HepG2 (cell line): Measurements from ENCODE around the gene RSPH9. TPM values are rescaled to one million over a fixed set of nuclear protein-coding genes. Genes with fewer than 3 reads are reported as not detected.
A peak's percentile ranks its signal among the peaks of the same experiment; 100 is the strongest.

Source experiments
- AKAP8 ChIP-seq: sonication (generic); formaldehyde crosslinking; IDR thresholded peaks from 2 replicates; pipeline ENCODE4 v1.5.1; 2020; ENCODE audit warnings: mild to moderate bottlenecking, missing genetic modification reagents
- HMGA1 ChIP-seq: sonication (generic); formaldehyde crosslinking; conservative IDR thresholded peaks from 2 replicates; pipeline ENCODE4 v1.4.0; 2020; ENCODE audit warnings: missing genetic modification reagents
- HNRNPLL ChIP-seq: fragments of 200-400 bp; formaldehyde crosslinking; IDR thresholded peaks from 2 replicates; pipeline ENCODE4 v1.6.1; 2017; ENCODE audit warnings: mild to moderate bottlenecking, low read depth, low read length; ENCODE audit not compliant: poor library complexity, severe bottlenecking
- JUNB ChIP-seq: sonication (generic); formaldehyde crosslinking; IDR thresholded peaks from 2 replicates; pipeline ENCODE4 v1.8.0; 2022; ENCODE audit warnings: missing genetic modification reagents, mild to moderate bottlenecking, borderline replicate concordance
- MYNN ChIP-seq: sonication (generic); formaldehyde crosslinking; IDR thresholded peaks from 2 replicates; pipeline ENCODE4 v1.4.0; 2020; ENCODE audit warnings: mild to moderate bottlenecking, low read depth, missing genetic modification reagents
- NR1H2 ChIP-seq: sonication (generic); formaldehyde crosslinking; IDR thresholded peaks from 2 replicates; pipeline ENCODE4 v1.8.1; 2022; ENCODE audit warnings: low read depth, missing genetic modification reagents, borderline replicate concordance
- SIN3B ChIP-seq: fragments of 150-350 bp; IDR thresholded peaks from 2 replicates; pipeline ENCODE4 v1.6.1; 2014; ENCODE audit warnings: low read length
- TBL1XR1 ChIP-seq: fragments of 150-350 bp; IDR thresholded peaks from 2 replicates; pipeline ENCODE4 v1.6.1; 2014; ENCODE audit warnings: borderline replicate concordance, low read length; ENCODE audit not compliant: partially characterized antibody
- WIZ ChIP-seq: sonication (generic); formaldehyde crosslinking; IDR thresholded peaks from 2 replicates; pipeline ENCODE4 v1.5.1; 2020; ENCODE audit warnings: mild to moderate bottlenecking, missing genetic modification reagents
- ZFYVE20 ChIP-seq: sonication (generic); formaldehyde crosslinking; IDR thresholded peaks from 2 replicates; pipeline ENCODE4 v1.8.0; 2023; ENCODE audit warnings: low read depth, mild to moderate bottlenecking, moderate library complexity, missing genetic modification reagents, borderline replicate concordance
- ZNF235 ChIP-seq: sonication (generic); formaldehyde crosslinking; IDR thresholded peaks from 2 replicates; pipeline ENCODE4 v1.8.1; 2023; ENCODE audit warnings: mild to moderate bottlenecking, missing genetic modification reagents, borderline replicate concordance
- ZNF577 ChIP-seq: sonication (generic); formaldehyde crosslinking; IDR thresholded peaks from 2 replicates; pipeline ENCODE4 v1.4.0; 2020; ENCODE audit warnings: mild to moderate bottlenecking, low read depth, missing genetic modification reagents, borderline replicate concordance
- ZNF782 ChIP-seq: sonication (generic); formaldehyde crosslinking; IDR thresholded peaks from 2 replicates; pipeline ENCODE4 v1.4.0; 2020; ENCODE audit warnings: missing genetic modification reagents, mild to moderate bottlenecking, borderline replicate concordance
- polyA plus RNA-seq, 8 experiments: library from polyadenylated mRNA; depleted of rRNA in 3 of 8; stranded (reverse) in 7 of 8; unstranded in 1 of 8; fragments of >200 nt; fragmentation: Illumina TruSeq in 4 of 8; extraction: Trizol in 4 of 8; gene quantifications; 2 replicates each; pipeline versions ENCODE4 v1.2.1 to v1.2.3, GENCODE V29; 2011 to 2016; ENCODE audit warnings: low read depth in 4 of 8, missing spikeins in 1 of 8, mixed read lengths in 1 of 8; ENCODE audit not compliant: insufficient read depth in 1 of 8
- total RNA-seq, 5 experiments: library from RNA; depleted of rRNA; stranded (reverse); fragments of >200 nt; fragmentation: Illumina TruSeq; extraction: Trizol; gene quantifications; 2 replicates each; pipeline ENCODE4 v1.2.3, GENCODE V29; 2016; ENCODE audit warnings: low read depth in 1 of 5
- TF ChIP-seq, protein P1 (sequence below): sonication (generic); formaldehyde crosslinking; IDR thresholded peaks from 2 replicates; pipeline ENCODE4 v1.8.0; 2022; ENCODE audit warnings: missing genetic modification reagents, low read depth, mild to moderate bottlenecking, borderline replicate concordance
- TF ChIP-seq, protein P2 (sequence below): sonication (generic); formaldehyde crosslinking; conservative IDR thresholded peaks from 2 replicates; pipeline ENCODE4 v1.8.0; 2022; ENCODE audit warnings: low read depth, missing genetic modification reagents
- TF ChIP-seq, protein P3 (sequence below): sonication (generic); formaldehyde crosslinking; IDR thresholded peaks from 2 replicates; pipeline ENCODE4 v1.4.0; 2020; ENCODE audit warnings: missing genetic modification reagents
- TF ChIP-seq, protein P4 (sequence below): sonication (generic); formaldehyde crosslinking; IDR thresholded peaks from 2 replicates; pipeline ENCODE4 v1.4.0; 2020; ENCODE audit warnings: mild to moderate bottlenecking, missing genetic modification reagents, borderline replicate concordance

RSPH9 gene
- total and polyA plus RNA-seq, 2 of the 13 experiments (the other 11 are each of a cell fraction or from before 2014, with no cell fraction given): 0.04 TPM; not detected in 1

DNA sequence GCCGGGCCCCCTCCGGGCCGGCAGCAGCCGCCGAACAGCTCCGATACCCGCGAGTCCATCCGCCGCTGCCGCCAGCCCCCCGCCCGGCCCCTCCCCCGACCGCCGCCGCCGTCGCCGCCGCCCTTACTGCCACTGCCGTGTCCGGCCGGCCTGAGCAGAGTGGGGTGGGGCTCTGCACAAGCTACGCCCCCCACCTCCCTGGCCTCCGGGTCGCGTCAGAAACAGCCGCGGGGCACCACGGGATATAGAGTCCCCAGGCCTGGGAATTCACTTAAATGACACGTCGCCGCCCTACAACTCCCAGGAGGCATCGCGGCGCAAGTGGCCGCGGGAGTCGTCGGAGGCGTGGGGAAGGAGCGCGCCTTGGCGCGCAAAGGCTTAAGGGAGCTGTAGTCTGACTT lies 15.7 kb upstream of the RSPH9 start, which contains the start of gene GTPBP2 (continued):
- TF ChIP-seq JUNB (CRISPR knock-in tag) (no peak), WIZ (no peak), MYNN (no peak), NR1H2 (CRISPR knock-in tag) (no peak), AKAP8 (no peak), ZNF235 (CRISPR knock-in tag) (no peak), ZNF577 (no peak), ZFYVE20 (no peak), HMGA1 (CRISPR knock-in tag) (no peak), ZNF782 (CRISPR knock-in tag) (no peak), SIN3B (peak; percentile 60; the same call in 1 of the 2 replicates), TBL1XR1 (peak; percentile 16), HNRNPLL (peak; percentile 87)
- TF ChIP-seq, protein P1, sequence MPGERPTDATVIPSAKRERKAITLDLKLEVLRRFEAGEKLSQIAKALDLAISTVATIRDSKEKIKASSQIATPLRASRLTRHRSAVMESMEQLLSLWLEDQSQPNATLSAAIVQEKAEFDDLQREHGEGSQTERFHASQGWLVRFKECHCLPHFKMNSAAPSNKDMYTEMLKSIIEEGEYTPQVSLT (CRISPR knock-in tag): no peak
- TF ChIP-seq, protein P2, sequence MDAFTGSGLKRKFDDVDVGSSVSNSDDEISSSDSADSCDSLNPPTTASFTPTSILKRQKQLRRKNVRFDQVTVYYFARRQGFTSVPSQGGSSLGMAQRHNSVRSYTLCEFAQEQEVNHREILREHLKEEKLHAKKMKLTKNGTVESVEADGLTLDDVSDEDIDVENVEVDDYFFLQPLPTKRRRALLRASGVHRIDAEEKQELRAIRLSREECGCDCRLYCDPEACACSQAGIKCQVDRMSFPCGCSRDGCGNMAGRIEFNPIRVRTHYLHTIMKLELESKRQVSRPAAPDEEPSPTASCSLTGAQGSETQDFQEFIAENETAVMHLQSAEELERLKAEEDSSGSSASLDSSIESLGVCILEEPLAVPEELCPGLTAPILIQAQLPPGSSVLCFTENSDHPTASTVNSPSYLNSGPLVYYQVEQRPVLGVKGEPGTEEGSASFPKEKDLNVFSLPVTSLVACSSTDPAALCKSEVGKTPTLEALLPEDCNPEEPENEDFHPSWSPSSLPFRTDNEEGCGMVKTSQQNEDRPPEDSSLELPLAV (CRISPR knock-in tag): no peak
- TF ChIP-seq, protein P3, sequence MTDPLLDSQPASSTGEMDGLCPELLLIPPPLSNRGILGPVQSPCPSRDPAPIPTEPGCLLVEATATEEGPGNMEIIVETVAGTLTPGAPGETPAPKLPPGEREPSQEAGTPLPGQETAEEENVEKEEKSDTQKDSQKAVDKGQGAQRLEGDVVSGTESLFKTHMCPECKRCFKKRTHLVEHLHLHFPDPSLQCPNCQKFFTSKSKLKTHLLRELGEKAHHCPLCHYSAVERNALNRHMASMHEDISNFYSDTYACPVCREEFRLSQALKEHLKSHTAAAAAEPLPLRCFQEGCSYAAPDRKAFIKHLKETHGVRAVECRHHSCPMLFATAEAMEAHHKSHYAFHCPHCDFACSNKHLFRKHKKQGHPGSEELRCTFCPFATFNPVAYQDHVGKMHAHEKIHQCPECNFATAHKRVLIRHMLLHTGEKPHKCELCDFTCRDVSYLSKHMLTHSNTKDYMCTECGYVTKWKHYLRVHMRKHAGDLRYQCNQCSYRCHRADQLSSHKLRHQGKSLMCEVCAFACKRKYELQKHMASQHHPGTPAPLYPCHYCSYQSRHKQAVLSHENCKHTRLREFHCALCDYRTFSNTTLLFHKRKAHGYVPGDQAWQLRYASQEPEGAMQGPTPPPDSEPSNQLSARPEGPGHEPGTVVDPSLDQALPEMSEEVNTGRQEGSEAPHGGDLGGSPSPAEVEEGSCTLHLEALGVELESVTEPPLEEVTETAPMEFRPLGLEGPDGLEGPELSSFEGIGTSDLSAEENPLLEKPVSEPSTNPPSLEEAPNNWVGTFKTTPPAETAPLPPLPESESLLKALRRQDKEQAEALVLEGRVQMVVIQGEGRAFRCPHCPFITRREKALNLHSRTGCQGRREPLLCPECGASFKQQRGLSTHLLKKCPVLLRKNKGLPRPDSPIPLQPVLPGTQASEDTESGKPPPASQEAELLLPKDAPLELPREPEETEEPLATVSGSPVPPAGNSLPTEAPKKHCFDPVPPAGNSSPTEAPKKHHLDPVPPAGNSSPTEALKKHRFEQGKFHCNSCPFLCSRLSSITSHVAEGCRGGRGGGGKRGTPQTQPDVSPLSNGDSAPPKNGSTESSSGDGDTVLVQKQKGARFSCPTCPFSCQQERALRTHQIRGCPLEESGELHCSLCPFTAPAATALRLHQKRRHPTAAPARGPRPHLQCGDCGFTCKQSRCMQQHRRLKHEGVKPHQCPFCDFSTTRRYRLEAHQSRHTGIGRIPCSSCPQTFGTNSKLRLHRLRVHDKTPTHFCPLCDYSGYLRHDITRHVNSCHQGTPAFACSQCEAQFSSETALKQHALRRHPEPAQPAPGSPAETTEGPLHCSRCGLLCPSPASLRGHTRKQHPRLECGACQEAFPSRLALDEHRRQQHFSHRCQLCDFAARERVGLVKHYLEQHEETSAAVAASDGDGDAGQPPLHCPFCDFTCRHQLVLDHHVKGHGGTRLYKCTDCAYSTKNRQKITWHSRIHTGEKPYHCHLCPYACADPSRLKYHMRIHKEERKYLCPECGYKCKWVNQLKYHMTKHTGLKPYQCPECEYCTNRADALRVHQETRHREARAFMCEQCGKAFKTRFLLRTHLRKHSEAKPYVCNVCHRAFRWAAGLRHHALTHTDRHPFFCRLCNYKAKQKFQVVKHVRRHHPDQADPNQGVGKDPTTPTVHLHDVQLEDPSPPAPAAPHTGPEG: no peak
- TF ChIP-seq, protein P4, sequence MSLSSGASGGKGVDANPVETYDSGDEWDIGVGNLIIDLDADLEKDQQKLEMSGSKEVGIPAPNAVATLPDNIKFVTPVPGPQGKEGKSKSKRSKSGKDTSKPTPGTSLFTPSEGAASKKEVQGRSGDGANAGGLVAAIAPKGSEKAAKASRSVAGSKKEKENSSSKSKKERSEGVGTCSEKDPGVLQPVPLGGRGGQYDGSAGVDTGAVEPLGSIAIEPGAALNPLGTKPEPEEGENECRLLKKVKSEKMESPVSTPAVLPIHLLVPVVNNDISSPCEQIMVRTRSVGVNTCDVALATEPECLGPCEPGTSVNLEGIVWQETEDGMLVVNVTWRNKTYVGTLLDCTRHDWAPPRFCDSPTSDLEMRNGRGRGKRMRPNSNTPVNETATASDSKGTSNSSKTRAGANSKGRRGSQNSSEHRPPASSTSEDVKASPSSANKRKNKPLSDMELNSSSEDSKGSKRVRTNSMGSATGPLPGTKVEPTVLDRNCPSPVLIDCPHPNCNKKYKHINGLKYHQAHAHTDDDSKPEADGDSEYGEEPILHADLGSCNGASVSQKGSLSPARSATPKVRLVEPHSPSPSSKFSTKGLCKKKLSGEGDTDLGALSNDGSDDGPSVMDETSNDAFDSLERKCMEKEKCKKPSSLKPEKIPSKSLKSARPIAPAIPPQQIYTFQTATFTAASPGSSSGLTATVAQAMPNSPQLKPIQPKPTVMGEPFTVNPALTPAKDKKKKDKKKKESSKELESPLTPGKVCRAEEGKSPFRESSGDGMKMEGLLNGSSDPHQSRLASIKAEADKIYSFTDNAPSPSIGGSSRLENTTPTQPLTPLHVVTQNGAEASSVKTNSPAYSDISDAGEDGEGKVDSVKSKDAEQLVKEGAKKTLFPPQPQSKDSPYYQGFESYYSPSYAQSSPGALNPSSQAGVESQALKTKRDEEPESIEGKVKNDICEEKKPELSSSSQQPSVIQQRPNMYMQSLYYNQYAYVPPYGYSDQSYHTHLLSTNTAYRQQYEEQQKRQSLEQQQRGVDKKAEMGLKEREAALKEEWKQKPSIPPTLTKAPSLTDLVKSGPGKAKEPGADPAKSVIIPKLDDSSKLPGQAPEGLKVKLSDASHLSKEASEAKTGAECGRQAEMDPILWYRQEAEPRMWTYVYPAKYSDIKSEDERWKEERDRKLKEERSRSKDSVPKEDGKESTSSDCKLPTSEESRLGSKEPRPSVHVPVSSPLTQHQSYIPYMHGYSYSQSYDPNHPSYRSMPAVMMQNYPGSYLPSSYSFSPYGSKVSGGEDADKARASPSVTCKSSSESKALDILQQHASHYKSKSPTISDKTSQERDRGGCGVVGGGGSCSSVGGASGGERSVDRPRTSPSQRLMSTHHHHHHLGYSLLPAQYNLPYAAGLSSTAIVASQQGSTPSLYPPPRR (CRISPR knock-in tag): no peak
